ENCODE measurements around the gene DHX8.

Gene DHX8

DNA sequence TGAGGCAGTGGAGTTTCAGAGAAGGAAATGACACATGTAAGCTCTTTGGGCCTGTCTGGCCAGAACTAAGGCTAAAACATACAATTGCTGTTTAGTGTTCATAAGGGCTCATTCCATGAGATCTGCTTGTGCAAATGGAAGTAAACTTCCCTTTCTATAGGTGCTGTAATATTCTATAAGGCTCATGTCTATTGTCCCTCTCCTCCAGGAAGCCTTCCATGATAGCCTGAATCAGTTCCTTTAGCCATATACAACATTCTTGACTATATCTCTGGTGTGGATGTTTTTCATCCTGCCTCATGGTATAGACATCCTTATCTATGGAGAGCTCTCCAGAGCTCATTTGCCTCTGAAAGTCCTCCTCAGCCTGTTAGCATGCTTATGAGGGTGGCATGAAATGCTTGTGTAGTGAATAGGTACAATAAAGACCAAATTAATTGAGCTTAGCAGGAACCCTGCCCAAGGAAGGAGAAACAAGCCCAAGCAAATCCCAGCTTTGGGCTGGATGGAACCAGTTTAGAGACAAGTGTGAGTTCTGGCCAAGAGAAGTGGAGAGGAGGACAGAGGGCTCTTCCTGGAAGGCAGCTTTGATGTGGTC is 64.0 kb downstream of the DHX8 start:
- DNase-seq (ENCODE audit: low spot score), result no peak

DNA sequence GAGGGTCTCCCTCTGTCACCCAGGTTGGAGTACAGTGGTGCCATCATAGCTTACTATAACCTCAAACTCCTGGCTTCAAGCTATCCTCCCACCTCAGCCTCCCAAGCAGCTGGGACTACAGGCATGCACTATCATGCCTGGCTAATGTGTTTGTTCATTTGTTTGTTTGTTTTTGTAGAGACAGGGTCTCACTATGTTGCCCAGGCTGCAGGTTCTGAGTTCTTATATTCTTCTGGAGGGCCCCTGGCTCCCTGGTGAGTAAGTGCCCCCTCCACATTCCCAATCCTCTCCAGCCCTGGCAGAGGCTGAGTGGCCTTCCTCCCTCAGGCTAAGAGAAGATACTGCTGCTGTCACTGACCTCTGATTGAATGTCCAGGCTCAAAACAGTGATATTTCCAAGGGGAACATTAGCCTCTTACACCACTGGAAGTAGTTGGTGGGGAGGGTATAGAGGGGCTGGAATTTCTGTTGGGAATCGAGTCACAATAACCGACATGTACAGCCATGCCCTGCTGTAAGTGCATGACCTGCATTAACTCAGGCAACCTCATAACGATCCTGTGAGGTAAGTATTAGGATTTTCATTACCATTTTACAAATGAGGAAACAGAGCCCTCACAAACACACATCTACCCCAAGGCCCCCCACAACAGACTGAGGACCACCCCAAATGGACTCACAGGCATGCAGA is 65.1 kb downstream of the DHX8 start:
- no peak for DNase-seq (ENCODE audit: low spot score)

DNA sequence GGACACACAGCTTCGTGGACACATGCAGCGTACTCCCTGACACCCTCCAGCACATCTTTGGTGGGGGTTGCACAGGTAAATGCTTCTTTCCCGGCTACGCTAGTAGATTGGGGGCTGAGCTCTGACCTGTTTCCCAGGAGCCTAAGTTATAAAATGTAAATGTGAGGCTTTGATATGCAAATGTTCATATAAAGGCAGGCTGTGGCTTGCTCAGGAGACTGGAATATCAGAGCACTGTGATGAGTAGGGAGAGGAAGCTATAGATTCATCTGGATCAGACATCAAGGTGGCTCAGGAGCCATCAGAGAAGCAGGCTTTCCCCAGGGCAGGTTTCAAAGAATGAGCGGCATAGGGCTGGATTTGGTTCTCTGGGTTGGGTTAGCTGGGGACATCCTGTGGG is 65.7 kb downstream of the DHX8 start:
- no peak for DNase-seq (ENCODE audit: low spot score)

DNA sequence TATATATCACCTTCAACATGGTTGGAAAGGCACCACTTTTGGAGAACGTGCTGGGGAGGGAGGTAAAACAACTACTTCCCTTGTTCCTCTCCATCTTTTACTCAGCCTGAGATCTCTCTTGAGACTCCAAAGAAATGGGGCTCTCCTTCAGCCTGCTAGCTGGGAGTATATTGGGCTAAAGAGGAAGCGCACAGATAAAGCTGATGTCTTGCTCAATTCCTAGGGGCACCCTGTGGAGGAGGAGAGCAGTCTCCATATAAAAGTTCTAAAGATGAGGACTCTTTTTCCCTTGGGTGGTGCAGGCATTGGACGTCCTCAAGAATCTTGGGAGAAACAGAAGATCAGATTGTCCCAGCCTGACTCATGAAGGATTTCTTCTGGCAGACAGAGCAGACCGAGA is 67.0 kb downstream of the DHX8 start:
- no peak for DNase-seq (ENCODE audit: low spot score)

DNA sequence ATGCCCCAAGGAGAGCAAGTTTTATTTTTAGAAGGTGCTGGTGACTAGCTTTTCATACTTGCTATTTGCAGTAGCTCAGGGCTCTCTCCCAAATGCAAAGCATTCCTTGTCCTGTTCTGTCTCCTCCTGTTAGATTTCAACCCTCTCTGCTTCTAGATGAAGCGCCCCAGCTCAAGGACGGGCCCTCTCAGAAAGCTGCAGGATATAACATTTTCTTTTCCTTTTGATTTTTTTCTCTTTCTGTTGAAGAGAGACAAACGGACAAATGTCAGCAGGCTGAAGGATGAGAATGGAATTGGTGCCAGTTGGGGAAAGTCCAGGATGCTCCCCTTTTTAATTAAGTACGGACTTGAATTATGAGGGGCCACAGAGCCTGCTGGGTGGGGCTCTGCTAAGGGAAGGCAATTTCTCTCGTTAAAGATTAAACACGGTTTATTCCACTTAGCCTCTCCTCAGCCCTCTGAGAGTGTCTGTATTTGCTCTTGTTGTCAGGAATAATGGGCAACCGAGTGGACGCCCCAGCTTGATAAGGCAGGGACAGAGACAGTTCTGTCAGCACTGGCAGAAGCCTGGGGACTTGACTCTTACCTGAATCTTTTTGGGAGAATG is 68.6 kb downstream of the DHX8 start:
- no peak for DNase-seq (ENCODE audit: low spot score)

DNA sequence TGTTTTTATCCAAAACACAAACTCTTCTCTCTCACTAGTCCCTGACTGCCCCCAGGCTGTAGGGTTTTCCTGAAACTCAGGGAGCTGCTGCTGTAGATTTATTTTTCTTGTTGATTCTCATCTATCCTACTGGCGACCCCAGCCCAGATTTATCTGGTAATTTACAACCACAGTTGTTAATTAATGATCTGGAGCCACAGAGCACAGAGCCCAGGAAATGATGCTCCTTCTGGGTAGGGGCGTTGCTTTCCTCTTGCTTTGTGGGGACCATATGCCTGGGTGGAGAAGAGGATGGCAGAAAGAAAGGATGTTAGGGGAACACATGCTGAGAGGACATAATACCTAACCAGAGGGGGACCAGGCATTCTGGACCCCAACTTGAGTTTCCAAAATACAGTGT is 69.8 kb downstream of the DHX8 start:
- DNase-seq (ENCODE audit: low spot score), result no peak

DNA sequence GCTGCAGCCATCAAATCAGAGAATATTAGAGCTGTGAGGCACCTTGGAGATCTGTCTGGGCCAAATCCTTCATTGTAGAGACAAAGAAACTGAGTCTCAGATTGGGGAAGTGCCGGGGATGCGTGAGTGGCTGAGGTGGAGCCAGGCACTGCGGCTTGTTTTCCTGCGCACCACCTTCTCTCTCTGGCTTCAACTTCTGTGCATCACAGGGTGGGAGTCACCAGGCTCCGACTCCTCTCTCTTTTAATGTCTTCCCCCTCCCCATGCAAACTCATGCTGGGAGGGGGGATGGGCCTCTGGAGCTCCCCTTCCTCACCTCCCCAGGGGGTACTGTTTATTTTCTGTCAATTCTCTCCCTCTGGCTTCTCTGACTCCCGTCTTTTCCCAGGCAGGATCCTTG is 71.1 kb downstream of the DHX8 start:
- DNase-seq (ENCODE audit: low spot score), result no peak

DNA sequence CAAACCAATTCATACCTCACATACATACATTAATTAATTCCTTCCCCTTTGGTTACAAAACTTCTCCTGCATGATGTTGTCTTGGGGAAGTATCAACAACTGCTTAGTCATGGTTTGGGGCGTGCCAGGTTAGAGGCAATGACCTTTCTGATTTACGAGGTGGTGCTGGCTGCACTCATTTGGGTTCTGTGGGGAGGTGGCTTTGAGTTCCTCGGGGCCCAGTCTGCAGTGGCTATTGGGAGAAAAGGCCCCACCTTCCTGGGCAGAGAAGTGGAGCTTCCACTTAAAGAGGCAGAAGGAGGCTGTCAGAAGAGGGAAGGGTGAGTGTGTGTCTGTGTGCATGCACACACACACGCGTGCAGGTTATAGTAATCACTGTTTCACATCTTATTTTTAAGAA is 72.5 kb downstream of the DHX8 start:
- DNase-seq (ENCODE audit: low spot score), result no peak

DNA sequence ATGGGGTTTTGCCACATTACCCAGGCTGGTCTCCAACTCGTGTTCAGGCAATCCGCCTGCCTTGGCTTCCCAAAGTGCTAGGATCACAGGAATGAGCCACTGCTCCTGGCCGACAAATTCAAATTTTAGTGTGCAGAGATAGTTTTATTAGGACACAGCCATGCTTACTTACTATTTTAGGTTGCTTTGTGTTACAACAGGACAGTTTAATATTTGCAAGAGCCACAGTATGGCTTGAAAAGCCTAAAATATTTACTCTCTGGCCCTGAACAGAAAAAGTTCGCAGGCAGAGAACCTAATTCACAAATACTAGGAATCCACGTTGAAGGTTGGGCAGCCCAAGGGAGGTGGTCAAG is 75.0 kb downstream of the DHX8 start:
- DNase-seq (ENCODE audit: low spot score), result no peak

DNA sequence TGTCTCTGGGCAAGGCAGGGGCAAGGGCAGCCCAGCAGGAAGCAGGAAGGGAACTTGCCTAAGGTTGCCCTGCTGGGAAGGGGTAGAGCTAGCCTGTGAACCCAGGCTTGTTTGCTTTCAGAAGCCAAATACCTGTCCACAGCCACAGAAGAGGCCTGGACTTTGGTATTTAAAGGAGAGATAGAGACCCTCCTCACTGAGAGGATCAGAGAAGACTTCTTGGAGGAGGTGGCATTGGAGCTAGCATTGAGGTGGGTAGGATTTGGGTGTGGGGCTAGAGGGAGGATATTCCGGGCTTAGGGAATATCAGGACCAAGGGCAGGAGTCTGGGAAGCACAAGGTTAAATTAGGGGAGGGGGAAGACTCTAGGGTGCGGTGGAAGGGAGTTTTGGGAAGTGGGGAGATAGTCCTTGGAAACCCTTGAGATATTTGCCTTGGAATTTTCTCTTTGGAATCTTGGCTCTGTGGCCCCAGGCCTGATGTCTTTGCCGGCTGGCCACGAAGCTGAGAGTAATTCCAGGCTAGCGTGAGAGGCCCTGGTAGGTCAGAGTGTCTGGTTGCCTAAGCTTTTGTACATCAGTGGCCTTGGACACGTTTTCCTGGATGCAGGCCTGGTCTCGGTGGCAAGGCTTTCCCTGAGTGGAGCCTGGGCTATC is 75.5 kb downstream of the DHX8 start:
- no peak for DNase-seq (ENCODE audit: low spot score)

DNA sequence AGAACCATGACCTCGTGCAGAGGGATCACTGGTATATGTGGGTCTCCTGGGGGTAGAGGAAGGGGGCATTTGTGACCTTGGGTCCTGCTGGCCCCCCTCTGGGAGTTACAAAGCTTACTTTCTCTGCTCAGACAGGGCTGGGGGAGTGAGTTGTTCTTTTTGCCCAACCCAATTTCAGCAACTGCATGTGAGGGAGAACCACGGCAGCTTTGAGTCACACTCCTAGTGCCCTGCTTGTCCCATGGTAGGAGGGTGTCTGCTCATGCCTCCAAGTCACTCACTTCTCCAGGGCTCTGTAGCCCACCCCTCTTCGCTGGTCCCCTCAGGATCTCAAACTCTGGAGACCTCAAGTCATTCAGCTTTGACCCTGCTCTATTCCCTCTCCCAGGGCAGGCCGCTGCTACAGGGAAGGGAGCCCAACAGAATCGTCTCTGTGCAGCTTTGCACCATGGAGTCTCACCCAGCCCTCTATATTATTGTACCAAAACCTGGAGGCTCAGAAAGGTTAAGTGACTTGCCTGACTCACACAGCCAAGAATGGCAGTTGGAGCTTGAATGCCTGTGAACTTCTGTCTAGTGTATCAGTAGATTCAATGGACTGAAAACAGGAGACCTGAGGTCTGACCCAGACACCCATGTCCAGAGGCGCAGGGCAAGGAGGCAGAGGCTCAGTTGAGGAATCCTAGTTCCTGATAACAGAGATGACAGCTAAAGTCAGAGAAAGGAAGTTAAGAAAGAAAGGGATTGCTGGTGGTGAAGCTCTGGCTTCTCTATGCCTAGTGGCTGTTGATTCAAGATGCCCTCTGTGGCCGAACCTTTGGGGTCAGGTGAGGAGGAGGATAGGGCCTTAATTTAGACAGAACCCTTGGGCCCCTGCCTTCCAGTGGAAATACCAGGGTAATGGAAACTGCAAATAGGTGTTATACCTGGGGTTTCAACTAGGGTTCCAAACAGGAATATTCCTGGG is 77.0 kb downstream of the DHX8 start:
- no peak for DNase-seq (ENCODE audit: low spot score)

DNA sequence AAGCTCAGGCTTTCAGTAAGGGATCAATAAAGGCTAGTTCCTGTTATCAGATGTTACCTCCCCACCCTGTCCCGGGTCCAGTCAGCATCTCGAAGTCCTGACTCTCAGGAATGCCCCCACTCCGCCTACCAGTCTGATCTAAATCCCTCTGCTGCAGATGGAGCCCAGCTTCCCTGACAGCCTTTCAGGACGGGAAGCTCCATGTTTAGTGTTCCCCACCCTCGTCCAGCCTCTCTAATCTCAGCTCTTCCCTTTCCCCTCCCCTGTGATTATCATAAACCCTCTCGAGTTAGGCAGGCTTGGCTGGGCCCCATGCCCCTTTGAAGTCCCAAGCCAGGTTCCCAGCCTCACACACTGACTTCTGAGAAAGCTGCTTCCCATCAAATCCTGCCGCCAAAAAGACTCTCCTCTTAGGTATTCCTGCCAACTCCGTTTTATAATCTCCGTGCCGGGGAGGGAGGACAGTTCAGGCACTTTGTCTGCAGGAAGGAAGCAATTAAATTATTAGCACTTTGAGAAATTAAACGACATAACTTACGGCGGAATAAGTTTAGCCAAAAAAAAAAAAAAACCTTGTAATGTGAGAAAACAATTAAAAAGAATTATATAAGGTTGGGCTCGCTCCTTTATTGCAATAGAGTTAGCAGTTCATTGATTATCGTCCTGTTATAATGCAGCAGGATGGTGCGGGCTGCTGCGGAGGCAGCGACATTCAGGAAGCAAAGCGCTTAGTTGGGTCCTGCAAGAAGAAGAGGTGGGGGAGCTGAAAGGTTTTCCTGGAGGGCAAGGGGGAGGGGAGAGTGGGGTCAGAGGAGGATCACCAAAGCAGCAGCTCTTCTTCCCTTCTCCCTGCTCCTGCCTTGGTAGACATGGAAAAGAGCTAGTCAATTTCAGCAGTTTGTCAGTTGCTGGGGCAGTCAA is 79.2 kb downstream of the DHX8 start:
- no peak for DNase-seq (ENCODE audit: low spot score)

DNA sequence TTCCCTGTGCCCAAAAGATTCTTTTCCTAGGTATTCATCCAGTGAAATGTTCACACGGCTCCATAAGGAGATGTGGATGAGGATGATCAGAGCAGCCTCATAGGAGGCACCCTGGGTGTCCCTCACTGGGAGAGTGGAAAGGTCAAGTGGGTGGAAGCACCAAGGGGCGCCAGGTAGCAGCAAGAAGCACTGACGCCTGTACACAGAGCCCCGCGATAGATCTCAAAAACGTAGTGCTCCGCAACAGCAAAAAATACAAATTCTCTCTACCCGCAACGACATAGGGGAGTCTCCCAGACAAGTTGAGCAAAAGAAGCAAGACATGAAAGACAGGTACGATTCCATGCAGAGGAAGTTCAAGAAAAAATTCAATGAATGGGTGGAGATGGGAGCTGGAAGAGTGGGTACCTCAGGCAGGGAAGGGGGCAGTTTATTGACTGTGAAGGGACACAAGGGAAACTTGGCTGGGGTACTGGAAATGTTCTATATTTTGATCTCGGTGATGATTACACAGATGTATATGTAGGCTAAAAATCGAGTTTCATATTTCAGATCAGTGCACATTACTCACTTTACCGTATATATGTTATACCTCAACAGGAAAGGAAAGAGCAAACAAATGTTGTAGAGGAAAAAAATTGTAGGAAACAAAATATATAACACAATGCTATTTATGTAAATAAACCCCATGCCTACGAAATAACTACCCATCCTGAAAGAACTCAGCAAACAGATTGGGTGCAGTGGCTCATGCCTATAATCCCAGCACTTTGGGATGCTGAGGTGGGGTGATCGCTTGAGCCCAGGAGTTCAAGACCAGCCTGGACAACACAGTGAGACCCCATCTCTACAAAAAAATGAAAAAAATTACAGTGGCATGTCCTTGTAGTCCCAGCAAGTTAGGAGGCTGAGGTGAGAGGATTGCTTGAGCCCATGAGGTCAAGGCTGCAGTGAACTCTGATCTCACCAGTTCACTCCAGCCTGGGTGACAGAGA is 80.1 kb downstream of the DHX8 start:
- no peak for DNase-seq (ENCODE audit: low spot score)

DNA sequence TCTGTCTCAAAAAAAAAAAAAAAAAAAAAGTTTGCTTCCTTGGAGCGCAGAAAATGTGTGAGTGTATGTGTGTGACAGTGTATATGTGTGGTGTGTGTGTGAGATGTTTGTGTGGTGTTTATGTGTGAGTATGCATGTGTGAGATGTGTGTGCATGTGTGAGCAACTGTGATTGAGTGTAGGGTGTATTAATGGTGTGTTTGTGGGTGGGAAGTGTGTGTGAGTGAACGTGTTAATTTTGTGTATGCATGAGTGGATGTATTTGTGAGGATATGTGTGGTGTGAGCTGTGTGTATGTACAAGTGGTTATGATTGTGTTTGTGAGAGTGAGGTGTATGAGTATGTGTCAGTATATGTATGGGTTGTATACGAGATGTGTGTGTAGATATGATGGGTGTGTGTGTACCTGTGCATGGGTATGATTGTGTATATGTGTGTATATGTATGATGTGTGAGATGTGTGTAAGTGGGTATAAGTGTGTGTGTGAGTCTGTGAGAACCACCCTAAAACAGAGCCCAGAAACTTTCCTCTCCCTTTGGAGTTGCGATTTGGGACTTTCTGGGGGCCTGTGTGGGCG is 84.8 kb downstream of the DHX8 start:
- no peak for DNase-seq (ENCODE audit: low spot score)

DNA sequence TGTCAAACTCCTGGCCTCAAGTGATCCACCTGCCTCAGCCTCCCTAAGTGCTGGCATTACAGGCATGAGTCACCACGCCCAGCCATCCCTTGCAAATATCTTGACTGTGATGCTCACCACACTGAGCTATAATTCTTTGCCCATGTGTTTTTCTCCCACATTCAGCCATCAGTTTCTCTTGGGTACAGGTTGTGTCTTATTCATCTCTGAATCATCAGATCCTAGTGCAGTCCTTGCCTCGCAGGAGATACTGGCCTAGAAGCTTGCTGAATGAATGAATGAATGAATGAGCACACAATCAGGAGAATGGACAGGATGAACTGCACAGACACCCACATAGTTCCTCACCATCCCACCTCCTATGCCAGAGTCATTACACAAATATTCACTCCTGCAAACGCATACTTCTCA is 86.7 kb downstream of the DHX8 start:
- no peak for DNase-seq (ENCODE audit: low spot score)

DNA sequence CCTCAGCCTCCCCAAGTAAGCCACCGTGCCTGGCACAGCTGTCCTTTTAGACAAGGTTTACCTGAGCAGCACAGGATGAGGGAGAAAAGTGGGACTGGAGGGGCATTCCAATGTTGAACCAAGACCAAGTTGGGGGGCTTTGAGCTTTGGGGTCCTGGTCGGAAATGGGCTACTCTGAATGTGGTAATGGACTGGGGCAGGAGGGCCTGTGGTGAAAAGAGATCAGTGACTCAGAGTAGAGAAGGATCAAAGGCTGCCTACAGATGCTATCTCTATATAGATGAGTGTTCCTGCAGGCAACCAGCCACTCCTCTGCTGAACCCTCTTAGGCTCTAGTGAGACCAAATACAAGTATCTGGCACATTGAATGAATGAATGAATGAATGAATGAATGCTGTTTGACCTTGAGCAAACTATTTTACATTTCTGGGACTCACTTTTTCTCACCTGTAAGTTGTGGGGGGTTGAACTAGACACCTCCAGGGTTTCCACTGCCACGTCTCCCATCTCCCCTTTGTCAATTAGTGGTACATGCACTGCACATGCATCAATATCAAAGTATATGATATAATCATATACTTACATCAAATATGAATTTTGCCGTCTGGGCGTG is 88.7 kb downstream of the DHX8 start:
- no peak for DNase-seq (ENCODE audit: low spot score)

DNA sequence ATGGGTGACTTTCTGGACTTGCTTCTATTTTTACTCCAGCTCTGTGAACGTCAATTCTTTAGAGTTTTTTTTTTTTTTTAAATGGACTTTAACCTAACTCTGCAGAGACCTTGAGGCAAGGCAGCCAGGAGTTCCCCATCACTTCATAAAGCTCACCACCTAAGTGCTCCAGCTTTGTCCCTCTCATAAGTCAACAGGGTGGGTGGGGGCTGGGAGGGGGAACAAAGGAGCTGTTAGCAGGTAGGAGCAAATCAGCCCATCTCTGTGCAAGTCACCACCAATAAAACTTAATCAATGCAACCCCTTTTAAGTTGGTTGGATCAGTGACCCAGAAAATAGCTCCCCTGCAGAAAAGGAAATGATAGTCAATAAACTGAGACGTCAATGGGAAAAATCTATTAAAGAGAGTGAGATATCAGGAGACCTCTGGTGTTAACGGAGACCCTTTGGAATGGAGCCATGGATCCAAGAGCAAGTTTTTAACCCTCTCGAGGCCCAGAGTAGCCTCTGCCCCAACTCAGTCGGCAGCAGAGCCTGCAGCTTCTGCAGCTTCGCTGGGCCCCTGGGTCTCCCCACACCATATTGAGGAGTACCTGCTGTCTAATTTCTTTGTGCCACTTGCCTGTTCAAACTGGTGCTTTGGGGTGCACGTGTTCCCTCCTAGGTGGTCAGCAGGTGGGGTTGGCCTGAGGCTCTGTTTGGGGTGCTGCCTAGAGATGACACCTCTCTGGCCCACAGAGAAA is 90.0 kb downstream of the DHX8 start:
- DNase-seq (ENCODE audit: low spot score), result no peak

DNA sequence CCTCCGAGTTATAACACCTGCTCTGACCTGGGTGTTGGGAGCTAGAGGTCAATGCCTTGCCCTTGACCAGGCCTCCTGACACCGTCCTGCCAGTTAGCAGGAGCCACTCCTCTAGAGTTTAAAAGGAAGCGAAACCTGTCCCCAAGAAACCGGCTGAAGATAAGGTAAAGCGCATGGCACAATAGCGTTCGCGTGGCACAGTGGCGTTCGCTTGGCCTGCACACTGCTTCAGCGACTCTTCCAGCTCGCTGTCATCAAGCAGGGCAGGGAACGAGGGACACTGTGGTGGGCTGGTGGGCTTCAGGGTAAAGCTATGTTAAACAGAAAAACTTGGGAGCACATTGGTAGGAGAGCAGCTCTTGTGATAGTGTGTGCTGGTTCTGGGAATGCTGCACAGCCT is 90.6 kb downstream of the DHX8 start:
- DNase-seq (ENCODE audit: low spot score), result no peak
